Liver (tissue), 3 donors: ENCODE results near the gene GALNT10.

Experiments used
- FOXA1 ChIP-seq: IDR thresholded peaks from 2 replicates; pipeline ENCODE4 v1.6.1; 2016; ENCODE audit warnings: antibody characterized with exemption
- HNF4A ChIP-seq, 2 donors: conservative IDR thresholded peaks; 2 replicates each; pipeline ENCODE4 v1.6.1; 2016; ENCODE audit warnings: antibody characterized with exemption in 2 of 2, mild to moderate bottlenecking in 2 of 2
- RAD21 ChIP-seq, 2 donors: IDR thresholded peaks; 2 replicates each; pipeline ENCODE4 v1.6.1; 2016; ENCODE audit warnings: antibody characterized with exemption in 2 of 2, mild to moderate bottlenecking in 2 of 2
- TF ChIP-seq, protein P1 (sequence below): fragments of 150-350 bp; IDR thresholded peaks from 2 replicates; pipeline ENCODE4 v1.5.1; 2017; ENCODE audit warnings: improper control_type of control experiment, low read depth, low read length; ENCODE audit not compliant: missing input control
- TF ChIP-seq, protein P2 (sequence below): IDR thresholded peaks from 2 replicates; pipeline ENCODE4 v1.6.1; 2016; ENCODE audit warnings: antibody characterized with exemption, mild to moderate bottlenecking
- TF ChIP-seq, protein P3 (sequence below): IDR thresholded peaks from 2 replicates; pipeline ENCODE4 v1.6.1; 2016; ENCODE audit warnings: antibody characterized with exemption
- donor health status: healthy.
- donor health status: healthy.

DNA sequence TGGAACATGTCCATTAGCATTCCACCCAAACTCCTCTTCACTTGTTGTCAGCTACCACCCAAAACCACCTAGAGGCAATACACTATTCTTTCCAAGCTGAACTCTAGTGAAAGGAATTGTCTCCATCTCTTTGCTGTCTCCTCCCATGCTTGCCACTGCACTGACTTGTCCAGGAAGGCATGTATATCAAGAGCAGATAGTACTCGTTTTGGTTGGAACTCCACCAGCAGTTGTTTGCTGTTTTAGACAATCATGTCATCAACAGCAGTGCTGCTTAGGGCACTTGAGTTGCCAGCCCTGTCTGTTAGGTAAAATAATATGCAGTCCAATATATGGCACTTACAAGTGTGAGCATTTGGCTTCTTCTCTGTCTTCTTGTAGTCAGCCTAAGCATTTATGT, 175.3 kb downstream of the GALNT10 start:
- TF ChIP-seq, protein P1, sequence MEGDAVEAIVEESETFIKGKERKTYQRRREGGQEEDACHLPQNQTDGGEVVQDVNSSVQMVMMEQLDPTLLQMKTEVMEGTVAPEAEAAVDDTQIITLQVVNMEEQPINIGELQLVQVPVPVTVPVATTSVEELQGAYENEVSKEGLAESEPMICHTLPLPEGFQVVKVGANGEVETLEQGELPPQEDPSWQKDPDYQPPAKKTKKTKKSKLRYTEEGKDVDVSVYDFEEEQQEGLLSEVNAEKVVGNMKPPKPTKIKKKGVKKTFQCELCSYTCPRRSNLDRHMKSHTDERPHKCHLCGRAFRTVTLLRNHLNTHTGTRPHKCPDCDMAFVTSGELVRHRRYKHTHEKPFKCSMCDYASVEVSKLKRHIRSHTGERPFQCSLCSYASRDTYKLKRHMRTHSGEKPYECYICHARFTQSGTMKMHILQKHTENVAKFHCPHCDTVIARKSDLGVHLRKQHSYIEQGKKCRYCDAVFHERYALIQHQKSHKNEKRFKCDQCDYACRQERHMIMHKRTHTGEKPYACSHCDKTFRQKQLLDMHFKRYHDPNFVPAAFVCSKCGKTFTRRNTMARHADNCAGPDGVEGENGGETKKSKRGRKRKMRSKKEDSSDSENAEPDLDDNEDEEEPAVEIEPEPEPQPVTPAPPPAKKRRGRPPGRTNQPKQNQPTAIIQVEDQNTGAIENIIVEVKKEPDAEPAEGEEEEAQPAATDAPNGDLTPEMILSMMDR, result no peak
- TF ChIP-seq FOXA1 (no peak), RAD21 (IDR thresholded peaks at IDR 0.05) (no peak), HNF4A (conservative IDR thresholded peaks at IDR 0.05) (no peak)
- TF ChIP-seq, protein P2, sequence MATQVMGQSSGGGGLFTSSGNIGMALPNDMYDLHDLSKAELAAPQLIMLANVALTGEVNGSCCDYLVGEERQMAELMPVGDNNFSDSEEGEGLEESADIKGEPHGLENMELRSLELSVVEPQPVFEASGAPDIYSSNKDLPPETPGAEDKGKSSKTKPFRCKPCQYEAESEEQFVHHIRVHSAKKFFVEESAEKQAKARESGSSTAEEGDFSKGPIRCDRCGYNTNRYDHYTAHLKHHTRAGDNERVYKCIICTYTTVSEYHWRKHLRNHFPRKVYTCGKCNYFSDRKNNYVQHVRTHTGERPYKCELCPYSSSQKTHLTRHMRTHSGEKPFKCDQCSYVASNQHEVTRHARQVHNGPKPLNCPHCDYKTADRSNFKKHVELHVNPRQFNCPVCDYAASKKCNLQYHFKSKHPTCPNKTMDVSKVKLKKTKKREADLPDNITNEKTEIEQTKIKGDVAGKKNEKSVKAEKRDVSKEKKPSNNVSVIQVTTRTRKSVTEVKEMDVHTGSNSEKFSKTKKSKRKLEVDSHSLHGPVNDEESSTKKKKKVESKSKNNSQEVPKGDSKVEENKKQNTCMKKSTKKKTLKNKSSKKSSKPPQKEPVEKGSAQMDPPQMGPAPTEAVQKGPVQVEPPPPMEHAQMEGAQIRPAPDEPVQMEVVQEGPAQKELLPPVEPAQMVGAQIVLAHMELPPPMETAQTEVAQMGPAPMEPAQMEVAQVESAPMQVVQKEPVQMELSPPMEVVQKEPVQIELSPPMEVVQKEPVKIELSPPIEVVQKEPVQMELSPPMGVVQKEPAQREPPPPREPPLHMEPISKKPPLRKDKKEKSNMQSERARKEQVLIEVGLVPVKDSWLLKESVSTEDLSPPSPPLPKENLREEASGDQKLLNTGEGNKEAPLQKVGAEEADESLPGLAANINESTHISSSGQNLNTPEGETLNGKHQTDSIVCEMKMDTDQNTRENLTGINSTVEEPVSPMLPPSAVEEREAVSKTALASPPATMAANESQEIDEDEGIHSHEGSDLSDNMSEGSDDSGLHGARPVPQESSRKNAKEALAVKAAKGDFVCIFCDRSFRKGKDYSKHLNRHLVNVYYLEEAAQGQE, result no peak
- TF ChIP-seq, protein P3, sequence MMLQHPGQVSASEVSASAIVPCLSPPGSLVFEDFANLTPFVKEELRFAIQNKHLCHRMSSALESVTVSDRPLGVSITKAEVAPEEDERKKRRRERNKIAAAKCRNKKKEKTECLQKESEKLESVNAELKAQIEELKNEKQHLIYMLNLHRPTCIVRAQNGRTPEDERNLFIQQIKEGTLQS, result no peak
